ENCODE measurements around the gene ENGASE.

ENGASE gene

DNA sequence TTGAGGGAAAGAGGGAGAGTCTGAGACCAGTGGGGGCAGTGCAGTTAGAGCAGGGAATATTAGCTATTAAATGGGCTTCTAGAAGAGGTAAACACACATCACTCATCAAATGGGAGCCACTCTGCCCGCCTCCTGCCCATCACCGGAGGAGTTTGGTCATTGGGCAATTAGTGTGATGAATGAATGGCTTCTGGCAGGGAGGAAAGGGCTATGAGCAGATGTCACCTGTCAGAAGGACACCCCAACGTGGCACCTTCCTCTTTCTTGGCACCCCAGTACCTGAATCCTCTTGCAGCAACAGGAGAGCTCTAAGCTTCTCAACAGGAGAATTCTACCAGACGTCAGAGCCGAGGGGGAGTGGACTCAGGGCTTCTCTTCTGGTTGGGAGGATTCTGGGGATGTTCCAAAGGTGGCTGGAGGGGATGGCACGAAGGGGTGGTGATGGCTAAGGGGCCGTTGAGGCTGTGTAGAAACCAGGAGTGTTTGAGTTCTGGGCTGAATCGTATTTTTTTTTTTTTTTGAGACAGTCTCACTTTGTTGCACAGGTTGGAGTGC is 39.6 kb upstream of the ENGASE start:
- no peak for DNase-seq (ENCODE audit: extremely low read depth, low read depth)
- TF ChIP-seq, protein P1, sequence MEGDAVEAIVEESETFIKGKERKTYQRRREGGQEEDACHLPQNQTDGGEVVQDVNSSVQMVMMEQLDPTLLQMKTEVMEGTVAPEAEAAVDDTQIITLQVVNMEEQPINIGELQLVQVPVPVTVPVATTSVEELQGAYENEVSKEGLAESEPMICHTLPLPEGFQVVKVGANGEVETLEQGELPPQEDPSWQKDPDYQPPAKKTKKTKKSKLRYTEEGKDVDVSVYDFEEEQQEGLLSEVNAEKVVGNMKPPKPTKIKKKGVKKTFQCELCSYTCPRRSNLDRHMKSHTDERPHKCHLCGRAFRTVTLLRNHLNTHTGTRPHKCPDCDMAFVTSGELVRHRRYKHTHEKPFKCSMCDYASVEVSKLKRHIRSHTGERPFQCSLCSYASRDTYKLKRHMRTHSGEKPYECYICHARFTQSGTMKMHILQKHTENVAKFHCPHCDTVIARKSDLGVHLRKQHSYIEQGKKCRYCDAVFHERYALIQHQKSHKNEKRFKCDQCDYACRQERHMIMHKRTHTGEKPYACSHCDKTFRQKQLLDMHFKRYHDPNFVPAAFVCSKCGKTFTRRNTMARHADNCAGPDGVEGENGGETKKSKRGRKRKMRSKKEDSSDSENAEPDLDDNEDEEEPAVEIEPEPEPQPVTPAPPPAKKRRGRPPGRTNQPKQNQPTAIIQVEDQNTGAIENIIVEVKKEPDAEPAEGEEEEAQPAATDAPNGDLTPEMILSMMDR (IDR thresholded peaks at IDR 0.05; ENCODE audit: low read depth, low read length), result no peak

DNA sequence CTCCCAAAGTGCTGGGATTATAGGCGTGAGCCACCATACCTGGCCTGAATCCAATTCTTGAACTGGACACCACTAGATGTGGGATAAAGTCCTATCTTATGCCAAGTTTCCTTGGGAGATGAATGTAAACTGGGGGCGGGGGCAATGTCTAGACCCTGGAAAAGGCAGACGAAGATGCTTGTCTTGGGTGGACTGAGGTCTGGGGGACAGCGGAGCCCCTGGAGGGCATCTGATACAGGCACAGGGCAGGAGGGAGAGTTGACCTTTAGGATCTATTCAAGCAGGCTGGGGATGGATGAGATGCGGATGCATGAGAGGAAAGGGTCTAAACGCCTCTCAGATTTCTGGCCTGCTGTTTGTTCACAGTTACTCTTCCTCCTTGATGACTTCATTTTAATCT is 38.9 kb upstream of the ENGASE start:
- TF ChIP-seq, protein P1 (IDR thresholded peaks at IDR 0.05; ENCODE audit: low read depth, low read length), result no peak
- no peak for DNase-seq (ENCODE audit: extremely low read depth, low read depth)

DNA sequence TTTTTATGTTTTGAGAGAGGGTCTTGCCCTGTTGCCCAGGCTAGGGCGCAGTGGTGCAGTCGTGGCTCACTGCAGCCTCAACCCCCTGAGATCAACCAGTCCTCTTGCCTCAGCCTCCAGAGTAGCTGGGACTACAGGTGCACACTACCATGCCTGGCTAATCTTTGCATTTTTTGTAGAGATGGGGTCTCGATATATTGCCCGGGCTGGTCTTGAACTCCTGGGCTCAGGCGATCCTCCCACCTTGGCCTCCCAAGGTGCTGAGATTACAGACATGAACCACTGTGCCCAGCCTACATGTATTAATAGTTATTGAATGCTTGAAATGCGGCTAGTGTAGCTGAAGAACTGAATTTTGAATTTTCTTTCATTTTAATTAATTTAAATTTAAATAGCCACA is 38.4 kb upstream of the ENGASE start:
- TF ChIP-seq, protein P1 (IDR thresholded peaks at IDR 0.05; ENCODE audit: low read depth, low read length), result no peak
- no peak for DNase-seq (ENCODE audit: extremely low read depth, low read depth)

DNA sequence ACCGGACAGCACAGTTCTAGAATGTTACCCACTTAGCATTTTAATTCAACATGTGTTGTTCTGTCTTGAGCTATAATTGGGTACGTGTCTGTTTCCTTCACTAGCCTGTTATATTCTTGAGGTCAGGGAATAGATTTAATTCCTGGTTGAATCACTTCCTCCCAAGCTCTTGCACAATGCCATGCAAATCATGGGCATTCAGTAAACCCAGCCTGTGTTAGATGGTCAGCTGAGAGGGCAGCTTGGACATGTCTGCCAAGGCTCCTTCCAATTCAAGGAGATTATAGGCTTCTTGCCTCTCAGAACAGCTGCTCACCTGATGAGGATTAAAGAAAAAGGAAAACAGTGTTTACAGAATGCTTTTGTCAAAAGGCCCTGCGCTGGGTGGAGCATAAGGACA is 38.0 kb upstream of the ENGASE start:
- TF ChIP-seq, protein P1 (IDR thresholded peaks at IDR 0.05; ENCODE audit: low read depth, low read length), result no peak
- DNase-seq (ENCODE audit: extremely low read depth, low read depth), result peak; percentile 77

DNA sequence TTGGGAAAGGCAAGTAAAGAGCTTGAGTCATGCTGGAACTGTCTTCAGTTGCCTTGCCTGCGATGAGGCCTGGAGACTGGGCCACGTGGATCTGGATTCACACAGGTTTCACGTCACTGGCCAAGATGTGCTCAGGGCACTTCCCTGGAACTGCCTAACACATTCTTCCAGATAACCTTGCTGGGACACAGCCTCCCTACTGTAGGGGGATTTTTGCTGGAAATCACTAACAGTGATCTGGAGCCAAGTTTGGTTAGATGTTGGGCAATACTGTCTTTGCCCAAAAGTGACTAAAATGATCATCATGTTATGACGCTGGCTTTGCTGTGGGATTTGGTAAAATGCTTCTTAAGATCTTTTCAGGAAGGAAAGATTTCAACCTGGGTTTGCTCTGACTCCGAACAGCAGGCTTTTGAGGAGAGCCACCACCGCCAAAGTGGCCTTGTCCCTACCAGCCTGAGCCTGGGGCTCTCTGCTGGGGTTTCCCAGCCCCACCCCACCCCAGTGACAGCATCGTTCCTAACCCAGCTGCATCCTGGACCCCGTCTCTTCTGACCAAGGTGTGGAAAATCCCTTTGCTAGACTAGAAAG is 36.0 kb upstream of the ENGASE start:
- TF ChIP-seq, protein P1 (IDR thresholded peaks at IDR 0.05; ENCODE audit: low read depth, low read length), result no peak
- peak; percentile 90 for DNase-seq (ENCODE audit: extremely low read depth, low read depth)

DNA sequence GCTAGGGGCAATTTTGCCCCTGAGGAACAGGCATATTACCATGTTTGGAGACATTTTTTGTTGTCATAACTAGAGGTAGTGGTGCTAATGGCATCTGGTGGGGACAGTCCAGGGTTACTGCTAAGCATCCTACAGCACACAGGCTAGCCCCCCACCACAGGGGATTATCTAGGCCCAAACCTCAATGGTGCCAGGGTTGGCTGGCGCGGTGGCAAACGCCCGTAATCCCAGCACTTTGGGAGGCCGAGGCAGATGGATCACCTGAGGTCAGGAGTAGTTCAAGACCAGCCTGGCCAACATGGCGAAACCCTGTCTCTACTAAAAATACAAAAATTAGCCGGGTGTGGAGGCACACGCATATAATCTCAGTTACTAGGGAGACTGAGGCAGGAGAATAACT is 35.5 kb upstream of the ENGASE start:
- TF ChIP-seq, protein P1 (IDR thresholded peaks at IDR 0.05; ENCODE audit: low read depth, low read length), result no peak
- DNase-seq (ENCODE audit: extremely low read depth, low read depth), result no peak

DNA sequence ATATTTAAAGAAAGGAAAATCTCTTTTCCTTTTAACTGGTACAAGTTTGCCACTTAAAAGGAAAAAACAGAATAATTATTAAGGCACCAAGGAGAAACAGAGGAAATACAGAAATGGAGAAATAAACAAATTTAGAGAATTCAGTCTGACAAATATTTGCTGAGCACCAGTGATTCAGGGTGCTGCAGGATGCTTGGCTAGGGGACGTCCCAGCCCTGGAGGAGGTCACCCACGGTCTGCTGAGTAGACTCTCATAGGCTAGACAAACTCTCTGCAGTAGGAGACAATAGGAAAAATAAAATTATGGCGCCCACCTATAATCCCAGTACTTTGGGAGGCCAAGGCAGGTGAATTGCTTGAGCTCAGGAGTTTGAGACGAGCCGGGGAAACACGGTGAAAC is 34.7 kb upstream of the ENGASE start:
- TF ChIP-seq, protein P1 (IDR thresholded peaks at IDR 0.05; ENCODE audit: low read depth, low read length), result no peak
- DNase-seq (ENCODE audit: extremely low read depth, low read depth), result no peak

All from AG09319 (cell line).